Upper lobe of left lung (tissue), 6 donors: ENCODE data around the gene PPM1N. TPM values are rescaled to one million over a fixed set of nuclear protein-coding genes. Genes with fewer than 3 reads are reported as not detected.

Experiments
- ATAC-seq, 2 donors: fragments of 200-7000 bp; cut with Tn5 transposase; one replicate each; pipeline ENCODE4 v1.9.1; 2022; ENCODE audit warnings: mild to moderate bottlenecking in 2 of 2, moderate library complexity in 2 of 2; ENCODE audit not compliant: low FRiP score in 2 of 2
- DNase-seq, 2 donors: peaks; one replicate each; pipeline ENCODE4 v3.0.0-alpha.2; 2019 to 2020
- H3K27ac ChIP-seq, 4 donors: fragments of 200-600 bp; sonication (generic); one replicate each; pipeline ENCODE4 v1.5.1; 2016 to 2019
- H3K27me3 ChIP-seq, 4 donors: fragments of 200-600 bp; sonication (generic); one replicate each; pipeline ENCODE4 v1.5.1; 2017 to 2019
- H3K36me3 ChIP-seq, 4 donors: fragments of 200-600 bp; sonication (generic); one replicate each; pipeline ENCODE4 v1.5.1; 2016 to 2019
- H3K4me1 ChIP-seq, 4 donors: fragments of 200-600 bp; sonication (generic); one replicate each; pipeline ENCODE4 v1.5.1; 2018 to 2019
- H3K4me3 ChIP-seq, 4 donors: fragments of 200-600 bp; sonication (generic); one replicate each; pipeline ENCODE4 v1.5.1; 2017 to 2019; ENCODE audit warnings: mild to moderate bottlenecking in 2 of 4, moderate library complexity in 1 of 4
- H3K9me3 ChIP-seq, 4 donors: fragments of 200-600 bp; sonication (generic); one replicate each; pipeline ENCODE4 v1.5.1; 2018 to 2019
- EP300 ChIP-seq, 4 donors: sonication (generic); formaldehyde crosslinking; IDR thresholded peaks; one replicate each; pipeline ENCODE4 v1.5.1; 2017; ENCODE audit warnings: antibody characterized with exemption in 4 of 4, control low read depth in 2 of 4
- POLR2A ChIP-seq, 4 donors: fragments of 450-650 bp; IDR thresholded peaks; one replicate each; pipeline ENCODE4 v1.5.1; 2016 to 2017; ENCODE audit warnings: antibody characterized with exemption in 4 of 4, mild to moderate bottlenecking in 2 of 4
- POLR2AphosphoS5 ChIP-seq, 2 donors: sonication (generic); formaldehyde crosslinking; IDR thresholded peaks; one replicate each; pipeline ENCODE4 v1.5.1; 2017; ENCODE audit warnings: antibody characterized with exemption in 2 of 2
- WGBS, 2 donors: methylation state at CpG; one replicate each; pipeline ENCODE4 v1.1.5; 2017 to 2018; 5-methylcytosine and 5-hydroxymethylcytosine counted together
- total RNA-seq, 6 donors: library from RNA; depleted of rRNA in 4 of 6; stranded (reverse); fragments of >200 nt in 4 of 6; gene quantifications; one replicate each; pipeline versions ENCODE4 v1.1.0 to v1.2.1, GENCODE V29; 2016 to 2021
- TF ChIP-seq, protein P1 (sequence below), 6 experiments: fragments of 450-650 bp in 4 of 6; fragments of 200-600 bp in 2 of 6; sonication (generic) in 2 of 6; IDR thresholded peaks; one replicate each; pipeline ENCODE4 v1.5.1; 2016 to 2019; ENCODE audit warnings: antibody characterized with exemption in 6 of 6
- donor health status: DM: no; HTN: no; CAD: no; lungs with moderate emphysema.
- donor health status: DM: no; HTN: yes; CAD: no; lungs with severe emphysema.

PPM1N gene
- total RNA-seq, 6 donors from 2014 or later = 0.89 to 6.3 (median 1.1) TPM; not detected in 1

DNA sequence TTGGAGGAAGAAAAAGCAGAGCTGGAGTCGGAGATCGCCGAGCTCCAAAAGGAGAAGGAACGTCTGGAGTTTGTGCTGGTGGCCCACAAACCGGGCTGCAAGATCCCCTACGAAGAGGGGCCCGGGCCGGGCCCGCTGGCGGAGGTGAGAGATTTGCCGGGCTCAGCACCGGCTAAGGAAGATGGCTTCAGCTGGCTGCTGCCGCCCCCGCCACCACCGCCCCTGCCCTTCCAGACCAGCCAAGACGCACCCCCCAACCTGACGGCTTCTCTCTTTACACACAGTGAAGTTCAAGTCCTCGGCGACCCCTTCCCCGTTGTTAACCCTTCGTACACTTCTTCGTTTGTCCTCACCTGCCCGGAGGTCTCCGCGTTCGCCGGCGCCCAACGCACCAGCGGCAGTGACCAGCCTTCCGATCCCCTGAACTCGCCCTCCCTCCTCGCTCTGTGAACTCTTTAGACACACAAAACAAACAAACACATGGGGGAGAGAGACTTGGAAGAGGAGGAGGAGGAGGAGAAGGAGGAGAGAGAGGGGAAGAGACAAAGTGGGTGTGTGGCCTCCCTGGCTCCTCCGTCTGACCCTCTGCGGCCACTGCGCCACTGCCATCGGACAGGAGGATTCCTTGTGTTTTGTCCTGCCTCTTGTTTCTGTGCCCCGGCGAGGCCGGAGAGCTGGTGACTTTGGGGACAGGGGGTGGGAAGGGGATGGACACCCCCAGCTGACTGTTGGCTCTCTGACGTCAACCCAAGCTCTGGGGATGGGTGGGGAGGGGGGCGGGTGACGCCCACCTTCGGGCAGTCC lies 25.5 kb upstream of the PPM1N start:
- peaks cover 0 to 4% (median 0%) of the 10 kb centered on the region in 4 donors for H3K27me3 ChIP-seq
- peaks cover 21 to 41% (median 29%) of the 10 kb centered on the region in 4 donors for H3K4me1 ChIP-seq
- H3K27ac ChIP-seq = no peak overlapping the region
- 25 to 59% methylated on average over 36 to 38 of the region's 44 CpGs for WGBS, 2 donors
- H3K36me3 ChIP-seq = no peaks in the 10 kb centered on the region
- ATAC-seq (no peak), DNase-seq (peak in 1 of 2 donors; percentile 93)
- TF ChIP-seq POLR2A (IDR thresholded peaks at IDR 0.05) (no peak), POLR2AphosphoS5 (IDR thresholded peaks at IDR 0.05) (no peak), EP300 (IDR thresholded peaks at IDR 0.05) (no peak)
- TF ChIP-seq, protein P1, sequence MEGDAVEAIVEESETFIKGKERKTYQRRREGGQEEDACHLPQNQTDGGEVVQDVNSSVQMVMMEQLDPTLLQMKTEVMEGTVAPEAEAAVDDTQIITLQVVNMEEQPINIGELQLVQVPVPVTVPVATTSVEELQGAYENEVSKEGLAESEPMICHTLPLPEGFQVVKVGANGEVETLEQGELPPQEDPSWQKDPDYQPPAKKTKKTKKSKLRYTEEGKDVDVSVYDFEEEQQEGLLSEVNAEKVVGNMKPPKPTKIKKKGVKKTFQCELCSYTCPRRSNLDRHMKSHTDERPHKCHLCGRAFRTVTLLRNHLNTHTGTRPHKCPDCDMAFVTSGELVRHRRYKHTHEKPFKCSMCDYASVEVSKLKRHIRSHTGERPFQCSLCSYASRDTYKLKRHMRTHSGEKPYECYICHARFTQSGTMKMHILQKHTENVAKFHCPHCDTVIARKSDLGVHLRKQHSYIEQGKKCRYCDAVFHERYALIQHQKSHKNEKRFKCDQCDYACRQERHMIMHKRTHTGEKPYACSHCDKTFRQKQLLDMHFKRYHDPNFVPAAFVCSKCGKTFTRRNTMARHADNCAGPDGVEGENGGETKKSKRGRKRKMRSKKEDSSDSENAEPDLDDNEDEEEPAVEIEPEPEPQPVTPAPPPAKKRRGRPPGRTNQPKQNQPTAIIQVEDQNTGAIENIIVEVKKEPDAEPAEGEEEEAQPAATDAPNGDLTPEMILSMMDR (IDR thresholded peaks at IDR 0.05) = no peak
- no peaks in the 10 kb centered on the region for H3K9me3 ChIP-seq
- H3K4me3 ChIP-seq = peak overlapping the region in 1 of 4 donors; percentile 20

DNA sequence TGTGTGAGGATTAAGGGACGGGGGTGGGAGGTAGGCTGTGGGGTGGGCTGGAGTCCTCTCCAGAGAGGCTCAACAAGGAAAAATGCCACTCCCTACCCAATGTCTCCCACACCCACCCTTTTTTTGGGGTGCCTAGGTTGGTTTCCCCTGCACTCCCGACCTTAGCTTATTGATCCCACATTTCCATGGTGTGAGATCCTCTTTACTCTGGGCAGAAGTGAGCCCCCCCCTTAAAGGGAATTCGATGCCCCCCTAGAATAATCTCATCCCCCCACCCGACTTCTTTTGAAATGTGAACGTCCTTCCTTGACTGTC lies 24.9 kb upstream of the PPM1N start:
- TF ChIP-seq, protein P1 (IDR thresholded peaks at IDR 0.05) = no peak
- TF ChIP-seq POLR2A (IDR thresholded peaks at IDR 0.05) (no peak), POLR2AphosphoS5 (IDR thresholded peaks at IDR 0.05) (no peak), EP300 (IDR thresholded peaks at IDR 0.05) (no peak)
- no peak overlapping the region for H3K4me3 ChIP-seq
- no peak overlapping the region for H3K27ac ChIP-seq
- 44 to 50% methylated on average over 5 of the region's 5 CpGs for WGBS, 2 donors
- no peak for ATAC-seq
- H3K9me3 ChIP-seq = no peaks in the 10 kb centered on the region
- DNase-seq = no peak
- no peaks in the 10 kb centered on the region for H3K36me3 ChIP-seq
- H3K27me3 ChIP-seq = peaks cover 0 to 4% (median 0%) of the 10 kb centered on the region in 4 donors
- H3K4me1 ChIP-seq = peaks cover 22 to 41% (median 29%) of the 10 kb centered on the region in 4 donors

DNA sequence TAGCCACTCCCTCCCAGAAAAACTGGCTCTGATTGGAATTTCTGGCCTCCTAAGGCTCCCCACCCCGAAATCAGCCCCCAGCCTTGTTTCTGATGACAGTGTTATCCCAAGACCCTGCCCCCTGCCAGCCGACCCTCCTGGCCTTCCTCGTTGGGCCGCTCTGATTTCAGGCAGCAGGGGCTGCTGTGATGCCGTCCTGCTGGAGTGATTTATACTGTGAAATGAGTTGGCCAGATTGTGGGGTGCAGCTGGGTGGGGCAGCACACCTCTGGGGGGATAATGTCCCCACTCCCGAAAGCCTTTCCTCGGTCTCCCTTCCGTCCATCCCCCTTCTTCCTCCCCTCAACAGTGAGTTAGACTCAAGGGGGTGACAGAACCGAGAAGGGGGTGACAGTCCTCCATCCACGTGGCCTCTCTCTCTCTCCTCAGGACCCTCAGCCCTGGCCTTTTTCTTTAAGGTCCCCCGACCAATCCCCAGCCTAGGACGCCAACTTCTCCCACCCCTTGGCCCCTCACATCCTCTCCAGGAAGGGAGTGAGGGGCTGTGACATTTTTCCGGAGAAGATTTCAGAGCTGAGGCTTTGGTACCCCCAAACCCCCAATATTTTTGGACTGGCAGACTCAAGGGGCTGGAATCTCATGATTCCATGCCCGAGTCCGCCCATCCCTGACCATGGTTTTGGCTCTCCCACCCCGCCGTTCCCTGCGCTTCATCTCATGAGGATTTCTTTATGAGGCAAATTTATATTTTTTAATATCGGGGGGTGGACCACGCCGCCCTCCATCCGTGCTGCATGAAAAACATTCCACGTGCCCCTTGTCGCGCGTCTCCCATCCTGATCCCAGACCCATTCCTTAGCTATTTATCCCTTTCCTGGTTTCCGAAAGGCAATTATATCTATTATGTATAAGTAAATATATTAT lies 24.3 kb upstream of the PPM1N start:
- peaks cover 0 to 4% (median 0%) of the 10 kb centered on the region in 4 donors for H3K27me3 ChIP-seq
- DNase-seq = peak in 1 of 2 donors; percentile 66
- no peak overlapping the region for H3K27ac ChIP-seq
- no peaks in the 10 kb centered on the region for H3K36me3 ChIP-seq
- TF ChIP-seq, protein P1 (IDR thresholded peaks at IDR 0.05) = no peak
- no peak for TF ChIP-seq POLR2AphosphoS5 (IDR thresholded peaks at IDR 0.05)
- no peak for TF ChIP-seq POLR2A (IDR thresholded peaks at IDR 0.05)
- TF ChIP-seq EP300 (IDR thresholded peaks at IDR 0.05) = no peak
- no peaks in the 10 kb centered on the region for H3K9me3 ChIP-seq
- no peak for ATAC-seq
- 62 to 69% methylated on average over 27 of the region's 27 CpGs for WGBS, 2 donors
- no peak overlapping the region for H3K4me3 ChIP-seq
- peaks cover 16 to 38% (median 27%) of the 10 kb centered on the region in 4 donors for H3K4me1 ChIP-seq

DNA sequence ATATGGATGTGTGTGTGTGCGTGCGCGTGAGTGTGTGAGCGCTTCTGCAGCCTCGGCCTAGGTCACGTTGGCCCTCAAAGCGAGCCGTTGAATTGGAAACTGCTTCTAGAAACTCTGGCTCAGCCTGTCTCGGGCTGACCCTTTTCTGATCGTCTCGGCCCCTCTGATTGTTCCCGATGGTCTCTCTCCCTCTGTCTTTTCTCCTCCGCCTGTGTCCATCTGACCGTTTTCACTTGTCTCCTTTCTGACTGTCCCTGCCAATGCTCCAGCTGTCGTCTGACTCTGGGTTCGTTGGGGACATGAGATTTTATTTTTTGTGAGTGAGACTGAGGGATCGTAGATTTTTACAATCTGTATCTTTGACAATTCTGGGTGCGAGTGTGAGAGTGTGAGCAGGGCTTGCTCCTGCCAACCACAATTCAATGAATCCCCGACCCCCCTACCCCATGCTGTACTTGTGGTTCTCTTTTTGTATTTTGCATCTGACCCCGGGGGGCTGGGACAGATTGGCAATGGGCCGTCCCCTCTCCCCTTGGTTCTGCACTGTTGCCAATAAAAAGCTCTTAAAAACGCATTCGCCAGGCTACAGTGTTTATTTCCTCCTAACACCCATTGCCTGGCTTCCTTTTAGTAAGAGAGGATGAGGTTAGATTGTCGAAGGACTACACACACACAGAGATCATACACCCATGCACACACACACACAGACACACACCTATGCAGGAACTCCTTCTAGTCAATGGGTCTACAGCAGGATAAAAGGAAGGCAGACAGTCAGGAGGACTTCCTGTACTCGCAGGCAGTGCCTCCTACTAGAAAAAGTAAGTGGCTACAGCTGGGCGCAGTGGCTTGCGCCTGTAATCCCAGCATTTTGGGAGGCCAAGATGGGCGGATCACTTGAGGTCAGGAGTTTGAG lies 23.4 kb upstream of the PPM1N start:
- no peak for TF ChIP-seq POLR2AphosphoS5 (IDR thresholded peaks at IDR 0.05)
- peak in 1 of 4 donors; percentile 38 for TF ChIP-seq POLR2A (IDR thresholded peaks at IDR 0.05)
- Histone ChIP-seq H3K4me3 (no peak overlapping the region), H3K27me3 (peaks cover 0 to 4% (median 0%) of the 10 kb centered on the region in 4 donors), H3K4me1 (peaks cover 13 to 35% (median 25%) of the 10 kb centered on the region in 4 donors), H3K9me3 (no peaks in the 10 kb centered on the region), H3K27ac (no peak overlapping the region), H3K36me3 (no peaks in the 10 kb centered on the region)
- 62% methylated on average over 28 of the region's 28 CpGs for WGBS, 2 donors
- DNase-seq = peak in 1 of 2 donors; percentile 61
- ATAC-seq = peak in 1 of 2 donors; percentile 1
